Neuronal stem cell (in vitro differentiated cells): ENCODE results near the gene PCDHGB1.
"Not testable (repeated sequence)": the region's sequence is repeated elsewhere in the genome, so short reads cannot be mapped to it uniquely, and the experiment has no call there.

Experiments
- DNase-seq: peaks from one replicate; pipeline ENCODE4 v3.0.0-alpha.2; 2013; ENCODE audit warnings: low spot score
- H2AFZ ChIP-seq: one replicate; pipeline ENCODE4 v1.6.1; 2013; ENCODE audit warnings: mild to moderate bottlenecking, low read length, inconsistent platforms
- H2AK5ac ChIP-seq: 2 replicates; pipeline ENCODE4 v1.6.1; 2013; ENCODE audit warnings: low read depth, mild to moderate bottlenecking, inconsistent platforms, low read length, moderate library complexity, mixed read lengths
- H2BK120ac ChIP-seq: 2 replicates; pipeline ENCODE4 v1.6.1; 2013; ENCODE audit warnings: low read depth, mild to moderate bottlenecking, inconsistent platforms, low read length, moderate library complexity, mixed read lengths
- H2BK12ac ChIP-seq: one replicate; pipeline ENCODE4 v1.6.1; 2013; ENCODE audit warnings: low read length, inconsistent platforms
- H2BK15ac ChIP-seq: 2 replicates; pipeline ENCODE4 v1.6.1; 2013; ENCODE audit warnings: mild to moderate bottlenecking, low read length, inconsistent platforms, mixed read lengths
- H2BK5ac ChIP-seq: one replicate; pipeline ENCODE4 v1.6.1; 2013; ENCODE audit warnings: inconsistent platforms, mild to moderate bottlenecking, low read length, moderate library complexity
- H3K14ac ChIP-seq: one replicate; pipeline ENCODE4 v1.6.1; 2013; ENCODE audit warnings: low read length, inconsistent platforms
- H3K18ac ChIP-seq: 2 replicates; pipeline ENCODE4 v1.6.1; 2013; ENCODE audit warnings: low read length, inconsistent platforms
- H3K23ac ChIP-seq: 2 replicates; pipeline ENCODE4 v1.6.1; 2013; ENCODE audit warnings: low read depth, mild to moderate bottlenecking, mixed read lengths, low read length, inconsistent platforms; ENCODE audit not compliant: poor library complexity
- H3K27ac ChIP-seq: replicated peaks from 3 replicates; pipeline ENCODE4 v1.5.1; 2013; ENCODE audit warnings: low read length, inconsistent platforms
- H3K27me3 ChIP-seq, 3 experiments: 2 replicates each; pipeline ENCODE4 v1.6.1; 2013; ENCODE audit warnings: low read length in 3 of 3, mild to moderate bottlenecking in 2 of 3, inconsistent platforms in 1 of 3, low read depth in 1 of 3, mixed read lengths in 1 of 3, moderate library complexity in 1 of 3; ENCODE audit not compliant: control insufficient read depth in 3 of 3, insufficient read depth in 3 of 3
- H3K36me3 ChIP-seq, 2 donors: replicated peaks in 1 of 2; 2 replicates each; pipeline ENCODE4 v1.6.1; 2013; ENCODE audit warnings: low read length in 2 of 2; ENCODE audit not compliant: control insufficient read depth in 2 of 2, insufficient read depth in 2 of 2
- H3K4ac ChIP-seq: 2 replicates; pipeline ENCODE4 v1.6.1; 2013; ENCODE audit warnings: inconsistent platforms, mild to moderate bottlenecking, low read length, moderate library complexity
- H3K4me1 ChIP-seq, 2 donors: 1 replicate in 1 of 2; 2 replicates in 1 of 2; pipeline ENCODE4 v1.6.1; 2013; ENCODE audit warnings: low read length in 2 of 2, low read depth in 1 of 2; ENCODE audit not compliant: control insufficient read depth in 2 of 2, insufficient read depth in 1 of 2
- H3K4me2 ChIP-seq: one replicate; pipeline ENCODE4 v1.6.1; 2013; ENCODE audit warnings: mild to moderate bottlenecking, low read length, inconsistent platforms; ENCODE audit not compliant: insufficient read depth, poor library complexity, severe bottlenecking
- H3K4me3 ChIP-seq, 2 donors: 2 replicates each; pipeline ENCODE4 v1.5.1; 2013; ENCODE audit warnings: low read length in 2 of 2, mild to moderate bottlenecking in 2 of 2, inconsistent platforms in 1 of 2, moderate library complexity in 1 of 2
- H3K79me1 ChIP-seq: one replicate; pipeline ENCODE4 v1.6.1; 2013; ENCODE audit warnings: low read depth, mild to moderate bottlenecking, inconsistent platforms, low read length, moderate library complexity
- H3K9ac ChIP-seq: one replicate; pipeline ENCODE4 v1.6.1; 2013; ENCODE audit warnings: mild to moderate bottlenecking, low read depth, low read length, inconsistent platforms; ENCODE audit not compliant: poor library complexity
- H3K9me3 ChIP-seq, 2 donors: replicated peaks in 1 of 2; 2 replicates each; pipeline versions ENCODE3 to v1.6.1; 2013; ENCODE audit warnings: low read length in 2 of 2, mild to moderate bottlenecking in 2 of 2, inconsistent platforms in 1 of 2, low read depth in 1 of 2, mixed read lengths in 1 of 2, moderate library complexity in 1 of 2; ENCODE audit not compliant: control insufficient read depth in 2 of 2, insufficient read depth in 1 of 2
- H4K8ac ChIP-seq: one replicate; pipeline ENCODE4 v1.6.1; 2013; ENCODE audit warnings: low read depth, mild to moderate bottlenecking, inconsistent platforms, low read length, moderate library complexity
- H4K91ac ChIP-seq: one replicate; pipeline ENCODE4 v1.6.1; 2013; ENCODE audit warnings: low read length, low read depth, mild to moderate bottlenecking, inconsistent platforms; ENCODE audit not compliant: poor library complexity
- WGBS, 2 donors: extraction: QIAGEN DNeasy Blood & Tissue Kit; methylation state at CpG; one replicate each; pipeline ENCODE4 v1.1.7; 2013; ENCODE audit warnings: missing lambda C conversion rate in 2 of 2, mixed read lengths in 1 of 2; ENCODE audit not compliant: insufficient read length in 2 of 2, insufficient replicate concordance in 1 of 2; ENCODE audit errors: extremely low coverage in 2 of 2; 5-methylcytosine and 5-hydroxymethylcytosine counted together

The PCDHGB1 gene

DNA sequence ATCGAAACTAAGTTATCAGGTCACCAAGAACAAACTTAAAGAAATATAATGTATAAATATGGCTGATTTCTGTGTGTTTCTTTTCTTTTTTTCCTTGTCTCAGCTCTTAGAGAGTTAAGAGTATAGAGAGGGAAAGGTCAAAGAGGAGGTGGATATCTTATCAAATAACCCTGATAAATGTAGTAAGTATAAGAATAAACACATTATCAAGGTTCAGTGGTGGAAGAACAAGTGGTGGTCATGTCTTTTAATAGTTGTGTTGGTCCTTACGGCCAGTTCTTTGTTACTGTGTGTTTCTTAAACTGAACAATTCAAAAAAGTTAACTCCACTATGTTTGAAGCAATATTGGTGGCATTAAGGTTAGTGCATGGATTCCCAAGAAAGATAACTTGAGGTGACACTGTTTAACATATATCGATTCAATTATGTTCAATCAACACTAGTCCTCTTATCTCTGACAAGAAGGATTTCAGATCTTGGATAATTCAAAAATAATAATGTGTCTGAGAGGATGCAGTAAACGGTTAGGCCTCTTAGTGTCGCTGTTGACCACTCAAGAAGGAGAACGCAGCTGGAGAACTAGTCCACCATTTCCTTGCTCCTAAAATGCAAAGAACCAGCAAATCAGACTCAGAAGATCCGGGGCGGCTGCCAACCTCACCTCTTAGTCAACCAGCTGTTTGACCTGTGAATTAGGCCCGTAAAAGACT, 6.5 kb upstream of the PCDHGB1 start, which contains the start of gene PCDHGA3:
Gene PCDHGA3, plus strand, starts transcription at position 588 of the 711 bp plus-strand sequence. CDS start 205 bp downstream, outside the sequence.
- no peak within 1 kb of the TSS for H2BK12ac ChIP-seq
- no peak within 1 kb of the TSS for H4K8ac ChIP-seq
- H3K14ac ChIP-seq, result no peak within 1 kb of the TSS
- no peaks in the 10 kb centered on the region for H3K27me3 ChIP-seq
- H3K4me1 ChIP-seq, result no peaks in the 10 kb centered on the region
- H3K23ac ChIP-seq, result no peak within 1 kb of the TSS
- H2BK5ac ChIP-seq, result no peak within 1 kb of the TSS
- no peak within 1 kb of the TSS for H3K18ac ChIP-seq
- no peak for DNase-seq
- no CpG with 5 or more reads among the region's 9 CpGs for WGBS, 2 donors
- peak within 1 kb of the TSS; percentile 54 for H2AFZ ChIP-seq
- no peak within 1 kb of the TSS for H2BK15ac ChIP-seq
- no peak within 1 kb of the TSS for H2AK5ac ChIP-seq
- H4K91ac ChIP-seq, result no peak within 1 kb of the TSS
- H3K4me3 ChIP-seq, result peak within 1 kb of the TSS in 1 of 2 donors; percentile 25
- H3K36me3 ChIP-seq, result no peaks in the 10 kb centered on the region
- H3K4ac ChIP-seq, result no peak within 1 kb of the TSS
- no peak within 1 kb of the TSS for H3K4me2 ChIP-seq
- H2BK120ac ChIP-seq, result no peak within 1 kb of the TSS
- H3K9ac ChIP-seq, result no peak within 1 kb of the TSS
- no peaks in the 10 kb centered on the region for H3K79me1 ChIP-seq
- no peak within 1 kb of the TSS for H3K27ac ChIP-seq
- H3K9me3 ChIP-seq, result peaks cover 20 to 32% of the 10 kb centered on the region in 2 donors

DNA sequence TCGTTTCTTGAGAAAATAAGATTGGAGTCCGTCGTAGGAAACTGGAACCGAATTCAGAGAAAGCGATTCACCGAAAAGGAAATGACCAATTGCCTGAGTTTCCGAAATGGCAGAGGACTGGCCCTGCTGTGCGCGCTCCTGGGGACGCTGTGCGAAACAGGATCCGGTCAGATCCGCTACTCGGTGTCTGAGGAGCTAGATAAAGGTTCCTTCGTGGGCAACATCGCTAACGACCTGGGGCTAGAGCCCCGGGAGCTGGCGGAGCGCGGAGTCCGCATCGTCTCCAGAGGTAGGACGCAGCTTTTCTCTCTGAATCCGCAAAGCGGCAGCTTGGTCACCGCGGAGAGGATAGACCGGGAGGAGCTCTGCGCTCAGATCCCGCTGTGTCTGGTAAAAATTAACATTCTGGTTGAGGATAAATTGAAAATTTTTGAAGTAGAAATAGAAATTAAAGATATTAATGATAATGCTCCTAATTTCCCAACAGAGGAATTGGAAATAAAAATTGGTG, 5.9 kb upstream of the PCDHGB1 start:
- H2BK5ac ChIP-seq, result no peak overlapping the region
- H2AFZ ChIP-seq, result peak overlapping the region; percentile 54
- peak overlapping the region in 1 of 2 donors; percentile 25 for H3K4me3 ChIP-seq
- DNase-seq, result no peak
- no peak overlapping the region for H3K27ac ChIP-seq
- H3K9me3 ChIP-seq, result peaks cover 20 to 32% of the 10 kb centered on the region in 2 donors
- no peak overlapping the region for H3K18ac ChIP-seq
- no peak overlapping the region for H3K14ac ChIP-seq
- H3K4ac ChIP-seq, result no peak overlapping the region
- WGBS, 2 donors, result no CpG with 5 or more reads among the region's 31 CpGs
- no peak overlapping the region for H3K4me2 ChIP-seq
- no peaks in the 10 kb centered on the region for H3K4me1 ChIP-seq
- no peak overlapping the region for H3K23ac ChIP-seq
- H4K91ac ChIP-seq, result no peak overlapping the region
- H2BK120ac ChIP-seq, result no peak overlapping the region
- H2AK5ac ChIP-seq, result no peak overlapping the region
- no peaks in the 10 kb centered on the region for H3K27me3 ChIP-seq
- no peaks in the 10 kb centered on the region for H3K79me1 ChIP-seq
- H2BK12ac ChIP-seq, result no peak overlapping the region
- no peaks in the 10 kb centered on the region for H3K36me3 ChIP-seq
- no peak overlapping the region for H4K8ac ChIP-seq
- no peak overlapping the region for H3K9ac ChIP-seq
- H2BK15ac ChIP-seq, result no peak overlapping the region

DNA sequence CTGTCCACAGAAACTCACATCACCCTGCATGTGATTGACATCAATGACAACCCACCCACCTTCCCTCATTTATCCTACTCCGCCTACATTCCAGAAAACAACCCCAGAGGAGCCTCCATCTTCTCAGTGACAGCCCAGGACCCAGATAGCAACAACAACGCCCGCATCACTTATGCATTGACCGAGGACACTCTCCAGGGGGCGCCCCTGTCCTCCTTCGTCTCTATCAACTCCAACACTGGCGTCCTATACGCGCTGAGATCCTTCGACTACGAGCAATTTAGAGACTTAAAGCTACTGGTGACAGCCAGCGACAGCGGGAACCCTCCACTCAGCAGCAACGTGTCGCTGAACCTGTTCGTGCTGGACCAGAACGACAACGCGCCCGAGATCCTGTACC, 4.6 kb upstream of the PCDHGB1 start:
- no peak overlapping the region for H2AK5ac ChIP-seq
- H3K79me1 ChIP-seq, result no peaks in the 10 kb centered on the region
- no peak overlapping the region for H4K8ac ChIP-seq
- no peak overlapping the region for H3K4me3 ChIP-seq
- H2BK5ac ChIP-seq, result no peak overlapping the region
- peaks cover 14 to 22% of the 10 kb centered on the region in 2 donors for H3K9me3 ChIP-seq
- no peak overlapping the region for H2AFZ ChIP-seq
- no peak overlapping the region for H3K27ac ChIP-seq
- no peaks in the 10 kb centered on the region for H3K36me3 ChIP-seq
- no CpG with 5 or more reads among the region's 20 CpGs for WGBS, 2 donors
- H2BK12ac ChIP-seq, result no peak overlapping the region
- no peak overlapping the region for H3K4me2 ChIP-seq
- no peaks in the 10 kb centered on the region for H3K4me1 ChIP-seq
- no peak overlapping the region for H3K18ac ChIP-seq
- H3K14ac ChIP-seq, result no peak overlapping the region
- no peak overlapping the region for H2BK15ac ChIP-seq
- no peak overlapping the region for H3K9ac ChIP-seq
- no peak for DNase-seq
- H3K4ac ChIP-seq, result no peak overlapping the region
- no peak overlapping the region for H2BK120ac ChIP-seq
- no peak overlapping the region for H3K23ac ChIP-seq
- H4K91ac ChIP-seq, result no peak overlapping the region
- H3K27me3 ChIP-seq, result no peaks in the 10 kb centered on the region

DNA sequence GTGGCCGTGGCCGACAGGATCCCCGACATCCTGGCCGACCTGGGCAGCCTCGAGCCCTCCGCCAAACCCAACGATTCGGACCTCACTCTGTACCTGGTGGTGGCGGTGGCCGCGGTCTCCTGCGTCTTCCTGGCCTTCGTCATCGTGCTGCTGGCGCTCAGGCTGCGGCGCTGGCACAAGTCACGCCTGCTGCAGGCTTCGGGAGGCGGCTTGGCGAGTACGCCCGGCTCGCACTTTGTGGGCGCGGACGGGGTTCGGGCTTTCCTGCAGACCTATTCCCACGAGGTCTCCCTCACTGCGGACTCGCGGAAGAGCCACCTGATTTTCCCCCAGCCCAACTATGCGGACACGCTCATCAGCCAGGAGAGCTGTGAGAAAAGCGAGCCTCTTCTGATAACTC, 3.9 kb upstream of the PCDHGB1 start:
- H3K27ac ChIP-seq, H3K79me1 ChIP-seq, H2AK5ac ChIP-seq, DNase-seq, H2BK5ac ChIP-seq, H3K18ac ChIP-seq, H3K14ac ChIP-seq, H3K4ac ChIP-seq, H2BK12ac ChIP-seq, H3K9ac ChIP-seq, H3K4me3 ChIP-seq, H3K27me3 ChIP-seq, H2AFZ ChIP-seq, H3K36me3 ChIP-seq, H3K4me1 ChIP-seq, H3K4me2 ChIP-seq, H3K23ac ChIP-seq, H2BK15ac ChIP-seq, H4K91ac ChIP-seq, H4K8ac ChIP-seq, H2BK120ac ChIP-seq: not testable (repeated sequence)
- WGBS, 2 donors, result no CpG with 5 or more reads among the region's 35 CpGs
- peaks cover 16 to 26% of the 10 kb centered on the region in 2 donors for H3K9me3 ChIP-seq
